ENCODE data around the gene PSTPIP2. TPM values are rescaled to one million over a fixed set of nuclear protein-coding genes. Genes with fewer than 3 reads are reported as not detected.

Gene PSTPIP2
- total and polyA plus RNA-seq, 2 experiments from 2014 or later = 11.9 to 24.5 TPM

- no peaks in the 10 kb centered on the region for H3K36me3 ChIP-seq (replicated peaks; ENCODE audit: insufficient read depth, low read depth)
- H4K20me1 ChIP-seq (ENCODE audit: insufficient read depth, poor library complexity, severe bottlenecking) = no peaks in the 10 kb centered on the region
- H3K79me2 ChIP-seq = peaks cover 45% of the 10 kb centered on the region
- no peaks in the 10 kb centered on the region for H3K27me3 ChIP-seq
- no peak overlapping the region for H3K4me3 ChIP-seq
- TF ChIP-seq EZH2phosphoT487 (IDR thresholded peaks at IDR 0.05; ENCODE audit: low read depth, severe bottlenecking, unreplicated experiment) (no peak), CTCF (IDR thresholded peaks at IDR 0.05; ENCODE audit: poor library complexity) (no peak), EZH2 (IDR thresholded peaks at IDR 0.05; ENCODE audit: borderline replicate concordance) (no peak)
- no peaks in the 10 kb centered on the region for H3K9me2 ChIP-seq (replicated peaks; ENCODE audit: insufficient read depth)
- DNase-seq (ENCODE audit: low spot score) = no peak
- no peaks in the 10 kb centered on the region for H3K4me1 ChIP-seq (ENCODE audit: insufficient read depth)
- WGBS (ENCODE audit: low lambda C conversion rate, missing lambda C conversion rate) = 77% methylated on average over 5 of the region's 5 CpGs
- no peaks in the 10 kb centered on the region for H3K9me3 ChIP-seq (ENCODE audit: low read depth)
- H2AFZ ChIP-seq = no peak overlapping the region
- no peak overlapping the region for H3K27ac ChIP-seq
- H3K4me2 ChIP-seq = no peak overlapping the region
Observed at GRCh38 chr18:46062781-46063180, 9.3 kb downstream of the PSTPIP2 start.

- Histone ChIP-seq H2AFZ (no peak overlapping the region), H3K9me3 (ENCODE audit: low read depth) (no peaks in the 10 kb centered on the region), H3K27me3 (no peaks in the 10 kb centered on the region), H3K4me3 (no peak overlapping the region), H3K36me3 (replicated peaks; ENCODE audit: insufficient read depth, low read depth) (no peaks in the 10 kb centered on the region), H3K4me1 (ENCODE audit: insufficient read depth) (no peaks in the 10 kb centered on the region), H3K27ac (no peak overlapping the region), H3K9me2 (replicated peaks; ENCODE audit: insufficient read depth) (no peaks in the 10 kb centered on the region), H3K79me2 (peaks cover 41% of the 10 kb centered on the region), H4K20me1 (ENCODE audit: insufficient read depth, poor library complexity, severe bottlenecking) (no peaks in the 10 kb centered on the region), H3K4me2 (no peak overlapping the region)
- TF ChIP-seq EZH2phosphoT487 (IDR thresholded peaks at IDR 0.05; ENCODE audit: low read depth, severe bottlenecking, unreplicated experiment) (no peak), CTCF (IDR thresholded peaks at IDR 0.05; ENCODE audit: poor library complexity) (no peak), EZH2 (IDR thresholded peaks at IDR 0.05; ENCODE audit: borderline replicate concordance) (no peak)
- no peak for DNase-seq (ENCODE audit: low spot score)
- WGBS (ENCODE audit: low lambda C conversion rate, missing lambda C conversion rate) = 89% methylated on average over 1 of the region's 1 CpG
Observed at GRCh38 chr18:46061796-46062195, 10.3 kb downstream of the PSTPIP2 start.

GRCh38 chr18:46061387-46061786 is 10.7 kb downstream of the PSTPIP2 start:
- no peaks in the 10 kb centered on the region for H3K4me1 ChIP-seq (ENCODE audit: insufficient read depth)
- no peak for DNase-seq (ENCODE audit: low spot score)
- H3K27me3 ChIP-seq = no peaks in the 10 kb centered on the region
- no peaks in the 10 kb centered on the region for H3K9me2 ChIP-seq (replicated peaks; ENCODE audit: insufficient read depth)
- TF ChIP-seq CTCF (IDR thresholded peaks at IDR 0.05; ENCODE audit: poor library complexity) (no peak), EZH2phosphoT487 (IDR thresholded peaks at IDR 0.05; ENCODE audit: low read depth, severe bottlenecking, unreplicated experiment) (no peak), EZH2 (IDR thresholded peaks at IDR 0.05; ENCODE audit: borderline replicate concordance) (no peak)
- no peaks in the 10 kb centered on the region for H3K36me3 ChIP-seq (replicated peaks; ENCODE audit: insufficient read depth, low read depth)
- H3K79me2 ChIP-seq = peaks cover 41% of the 10 kb centered on the region
- no peak overlapping the region for H3K27ac ChIP-seq
- no peaks in the 10 kb centered on the region for H3K9me3 ChIP-seq (ENCODE audit: low read depth)
- H4K20me1 ChIP-seq (ENCODE audit: insufficient read depth, poor library complexity, severe bottlenecking) = no peaks in the 10 kb centered on the region
- no peak overlapping the region for H2AFZ ChIP-seq
- H3K4me3 ChIP-seq = no peak overlapping the region
- 94% methylated on average over 3 of the region's 3 CpGs for WGBS (ENCODE audit: low lambda C conversion rate, missing lambda C conversion rate)
- no peak overlapping the region for H3K4me2 ChIP-seq

- Histone ChIP-seq H3K4me1 (ENCODE audit: insufficient read depth) (no peaks in the 10 kb centered on the region), H3K79me2 (peaks cover 31% of the 10 kb centered on the region), H3K27ac (no peak overlapping the region), H3K4me3 (no peak overlapping the region), H2AFZ (no peak overlapping the region), H3K9me2 (replicated peaks; ENCODE audit: insufficient read depth) (no peaks in the 10 kb centered on the region), H3K27me3 (no peaks in the 10 kb centered on the region), H3K36me3 (replicated peaks; ENCODE audit: insufficient read depth, low read depth) (no peaks in the 10 kb centered on the region), H4K20me1 (ENCODE audit: insufficient read depth, poor library complexity, severe bottlenecking) (no peaks in the 10 kb centered on the region), H3K9me3 (ENCODE audit: low read depth) (no peaks in the 10 kb centered on the region), H3K4me2 (no peak overlapping the region)
- 93% methylated on average over 3 of the region's 3 CpGs for WGBS (ENCODE audit: low lambda C conversion rate, missing lambda C conversion rate)
- peak; percentile 44 for DNase-seq (ENCODE audit: low spot score)
- no peak for TF ChIP-seq EZH2 (IDR thresholded peaks at IDR 0.05; ENCODE audit: borderline replicate concordance)
Observed at GRCh38 chr18:46060359-46060841, 11.7 kb downstream of the PSTPIP2 start.

All from hepatocyte (in vitro differentiated cells).